Spleen (tissue), 7 donors: ENCODE data around the gene HSPB3.
"Not testable (repeated sequence)": the region's sequence is repeated elsewhere in the genome, so short reads cannot be mapped to it uniquely, and the experiment has no call there.

ENCODE experiments used
- CTCF ChIP-seq, 11 experiments: fragments of 200-600 bp in 7 of 11; fragments of 450-650 bp in 4 of 11; sonication (generic) in 4 of 11; IDR thresholded peaks in 8 of 11; conservative IDR thresholded peaks in 3 of 11; 1 replicate in 7 of 11; 2 replicates in 4 of 11; pipeline versions ENCODE4 v1.4.0 to v1.8.0; 2016 to 2021; ENCODE audit warnings: antibody characterized with exemption in 11 of 11, inconsistent platforms in 4 of 11, mild to moderate bottlenecking in 1 of 11
- POLR2A ChIP-seq, 3 donors: fragments of 450-650 bp; IDR thresholded peaks; one replicate each; pipeline ENCODE4 v1.5.1; 2017; ENCODE audit warnings: antibody characterized with exemption in 3 of 3, mild to moderate bottlenecking in 1 of 3
- POLR2AphosphoS5 ChIP-seq, 3 donors: sonication (generic); formaldehyde crosslinking; IDR thresholded peaks; one replicate each; pipeline ENCODE4 v1.5.1; 2017; ENCODE audit warnings: antibody characterized with exemption in 3 of 3
- donor health status: DM: no; HTN: no; CAD: no; lungs with moderate emphysema.
- donor health status: DM: no; HTN: no; CAD: no.
- donor health status: DM: no; HTN: no; CAD: no.

- not testable (repeated sequence) for TF ChIP-seq CTCF (IDR thresholded peaks at IDR 0.05 in 8 of 11, conservative IDR thresholded peaks at IDR 0.05 in 3 of 11); POLR2AphosphoS5 (IDR thresholded peaks at IDR 0.05); POLR2A (IDR thresholded peaks at IDR 0.05)
These were observed 30.2 kb downstream of the HSPB3 start for GRCh38 chr5:54485659-54486058.
